GM18508 (cell line): Measurements from ENCODE around the gene SPOP.
"Not testable (repeated sequence)": the region's sequence is repeated elsewhere in the genome, so short reads cannot be mapped to it uniquely, and the experiment has no call there.

ENCODE experiments used
- ATAC-seq: cut with Tn5 transposase; IDR thresholded peaks from one replicate; pipeline ENCODE4 v1.9.1; 2021; ENCODE audit warnings: moderate number of reproducible peaks; ENCODE audit not compliant: insufficient read depth, unreplicated experiment

Gene SPOP

DNA sequence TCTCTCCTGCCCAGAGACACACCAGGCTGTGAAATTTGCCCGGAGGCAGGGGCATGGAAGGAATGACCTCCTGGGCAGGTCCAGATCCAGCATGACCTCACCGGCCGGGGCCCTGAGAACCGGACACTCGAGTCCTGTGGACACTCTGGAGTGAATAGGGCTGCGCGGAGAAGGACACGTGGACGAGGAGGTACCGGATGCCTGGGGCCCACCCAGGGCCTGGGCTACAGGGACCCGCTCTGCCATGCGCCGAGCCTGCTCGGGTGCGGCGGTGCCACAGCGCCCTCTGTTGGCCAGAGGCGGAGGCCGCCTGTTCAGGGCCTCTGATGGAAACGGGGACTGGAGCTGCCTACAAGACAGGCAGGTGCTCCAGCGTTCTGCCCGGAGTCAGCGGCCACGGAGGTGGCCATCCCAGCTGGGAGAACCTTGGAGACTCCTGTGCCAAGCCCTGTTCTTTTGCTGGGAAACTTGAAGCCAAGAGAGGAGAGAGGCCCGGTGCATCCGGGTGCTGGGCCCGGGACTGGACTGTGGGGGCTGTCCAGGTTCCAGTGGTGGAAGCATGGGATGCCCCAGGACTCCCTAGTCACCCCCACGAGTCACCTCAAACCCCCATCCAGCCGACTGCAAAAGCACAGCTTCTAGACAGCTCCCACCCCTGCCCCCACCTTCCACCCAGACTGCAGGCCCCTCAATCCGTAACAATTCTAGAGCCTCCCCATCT lies 121.5 kb downstream of the SPOP start:
- no peak for ATAC-seq

DNA sequence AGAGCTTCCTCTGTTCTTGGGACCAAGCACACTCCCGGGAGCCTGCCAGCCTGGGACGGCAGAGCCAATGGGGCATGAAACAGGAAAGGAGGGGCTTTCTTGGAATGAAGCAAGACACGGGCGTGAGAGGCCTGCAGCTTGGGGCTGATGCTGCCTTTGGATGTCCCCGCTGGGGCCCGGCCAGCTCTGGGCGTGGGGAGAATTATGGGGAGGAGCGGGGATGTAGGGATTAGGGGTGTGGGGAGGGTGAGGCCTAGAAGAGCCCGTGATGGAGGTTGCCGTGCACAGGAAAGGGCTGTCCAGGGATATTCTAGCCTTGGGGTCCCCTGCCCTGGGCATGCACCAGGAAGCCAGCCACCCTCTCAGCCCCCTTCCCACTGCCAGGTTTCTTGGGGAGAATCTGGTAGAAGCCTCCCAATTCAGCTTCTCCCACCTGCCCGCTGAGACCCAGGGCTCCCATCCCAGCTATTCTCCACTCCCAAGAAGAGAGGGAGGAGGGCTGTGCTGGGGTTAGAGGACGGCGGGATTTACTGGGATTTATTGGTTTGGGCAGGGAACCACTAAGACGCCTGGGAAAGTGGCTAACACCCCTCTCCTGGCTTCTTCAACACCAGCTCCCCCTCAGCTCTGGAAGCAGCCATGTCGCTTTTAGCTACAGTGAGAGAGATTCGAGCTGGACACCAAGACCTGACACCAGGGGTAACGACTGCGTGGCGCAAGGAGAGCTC lies 122.2 kb downstream of the SPOP start:
- ATAC-seq = no peak

DNA sequence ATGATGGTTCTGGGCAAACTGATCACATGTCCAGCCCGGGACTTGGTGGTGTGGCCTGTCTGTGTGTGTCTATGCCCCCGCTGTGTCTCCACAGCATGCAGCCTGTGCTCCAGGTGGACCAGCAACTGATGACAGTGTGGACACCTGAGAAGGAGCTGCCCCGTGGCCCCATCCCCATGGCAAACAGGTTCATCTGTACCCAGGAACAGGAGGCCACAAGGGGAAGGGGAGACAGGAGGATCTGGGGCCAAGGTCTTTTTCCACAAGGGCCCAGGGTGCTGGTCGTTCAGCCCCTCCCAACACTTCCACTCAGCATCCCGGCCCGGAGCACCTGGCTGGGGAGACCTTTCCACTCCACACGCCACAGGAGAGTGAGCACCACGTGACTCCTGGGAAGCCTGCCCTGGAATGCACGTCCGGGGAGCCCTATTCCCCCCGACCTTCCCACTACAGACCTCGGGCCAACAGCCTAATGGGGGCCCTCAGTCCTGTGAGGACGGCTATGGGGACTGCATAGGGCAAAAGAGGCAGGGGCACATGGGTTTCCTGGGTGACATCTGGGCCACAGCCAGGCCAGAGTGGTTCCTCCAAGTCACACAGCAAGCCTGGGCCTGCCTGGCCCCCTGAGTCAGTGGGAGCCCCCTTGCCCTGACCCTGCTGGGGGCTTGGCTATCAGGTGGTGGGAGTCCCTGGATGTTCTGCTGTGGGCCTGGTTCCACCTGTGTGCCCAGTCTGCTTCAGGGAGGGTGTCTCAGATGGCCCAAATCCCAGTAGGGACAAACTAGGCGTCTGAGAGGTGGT lies 123.0 kb downstream of the SPOP start:
- no peak for ATAC-seq

DNA sequence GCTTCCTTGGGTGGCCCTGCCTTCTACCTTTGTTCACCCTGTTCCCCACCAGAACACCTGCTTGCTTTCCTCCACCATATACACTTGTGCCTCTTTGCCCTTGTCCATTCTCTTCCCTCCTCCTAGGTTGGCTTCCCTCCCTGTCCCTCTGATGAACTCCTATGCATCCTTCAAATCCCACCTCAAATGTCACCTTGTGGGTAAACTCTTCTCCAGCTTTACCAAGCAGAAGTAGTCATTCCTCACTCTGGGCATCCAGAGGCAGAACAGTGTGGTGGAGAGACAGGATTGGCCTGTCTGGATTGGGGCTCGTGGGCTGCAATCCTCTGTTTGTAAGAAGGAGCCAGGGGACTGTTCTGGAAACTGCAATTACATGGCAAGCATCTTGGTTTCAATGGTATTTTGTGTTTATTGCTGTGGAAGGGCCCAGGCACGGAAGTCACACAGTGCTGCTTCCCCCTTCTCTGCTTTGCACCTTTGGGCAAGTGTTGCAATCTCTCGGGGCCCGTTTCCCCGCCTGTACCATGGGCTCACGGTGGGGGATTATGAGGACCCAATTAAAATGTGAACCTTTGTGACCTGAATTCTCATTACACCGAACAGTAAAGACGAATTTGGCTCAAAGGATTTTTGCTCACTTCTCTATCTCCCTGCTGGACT lies 124.1 kb downstream of the SPOP start:
- ATAC-seq = no peak

DNA sequence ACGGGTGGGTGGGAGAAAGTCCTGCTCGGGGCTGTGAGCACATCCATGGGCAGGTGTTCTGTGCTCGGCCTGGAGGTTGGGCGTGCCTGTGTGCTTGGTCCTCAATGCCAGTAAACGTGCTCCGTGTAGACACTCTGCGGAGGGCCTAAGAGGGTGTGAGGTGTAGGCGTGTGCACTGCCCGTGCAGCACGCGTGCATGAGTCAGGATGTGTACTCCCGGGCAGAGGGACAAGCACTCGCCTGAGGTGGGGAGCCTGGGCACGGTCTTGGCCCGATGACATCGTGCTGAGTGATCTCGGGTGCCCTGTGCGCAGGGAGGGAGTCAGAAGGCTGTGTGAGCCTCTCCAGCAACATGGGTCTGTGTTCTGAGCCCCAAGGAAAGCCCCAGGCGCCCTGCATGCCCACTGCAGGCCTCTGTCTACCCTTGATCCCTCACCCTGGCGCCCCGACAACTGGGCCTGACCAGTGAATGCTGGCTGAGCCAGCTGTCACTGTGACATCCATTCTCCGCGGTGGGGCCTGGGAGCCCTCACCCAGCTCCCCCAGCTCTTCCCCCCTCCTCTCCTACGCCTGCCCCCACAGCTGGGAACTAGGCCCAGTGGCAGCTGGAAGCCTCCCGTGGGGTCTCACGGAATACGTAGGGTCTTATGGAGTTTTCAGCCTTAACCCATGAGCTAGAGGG lies 125.7 kb downstream of the SPOP start:
- ATAC-seq = no peak

DNA sequence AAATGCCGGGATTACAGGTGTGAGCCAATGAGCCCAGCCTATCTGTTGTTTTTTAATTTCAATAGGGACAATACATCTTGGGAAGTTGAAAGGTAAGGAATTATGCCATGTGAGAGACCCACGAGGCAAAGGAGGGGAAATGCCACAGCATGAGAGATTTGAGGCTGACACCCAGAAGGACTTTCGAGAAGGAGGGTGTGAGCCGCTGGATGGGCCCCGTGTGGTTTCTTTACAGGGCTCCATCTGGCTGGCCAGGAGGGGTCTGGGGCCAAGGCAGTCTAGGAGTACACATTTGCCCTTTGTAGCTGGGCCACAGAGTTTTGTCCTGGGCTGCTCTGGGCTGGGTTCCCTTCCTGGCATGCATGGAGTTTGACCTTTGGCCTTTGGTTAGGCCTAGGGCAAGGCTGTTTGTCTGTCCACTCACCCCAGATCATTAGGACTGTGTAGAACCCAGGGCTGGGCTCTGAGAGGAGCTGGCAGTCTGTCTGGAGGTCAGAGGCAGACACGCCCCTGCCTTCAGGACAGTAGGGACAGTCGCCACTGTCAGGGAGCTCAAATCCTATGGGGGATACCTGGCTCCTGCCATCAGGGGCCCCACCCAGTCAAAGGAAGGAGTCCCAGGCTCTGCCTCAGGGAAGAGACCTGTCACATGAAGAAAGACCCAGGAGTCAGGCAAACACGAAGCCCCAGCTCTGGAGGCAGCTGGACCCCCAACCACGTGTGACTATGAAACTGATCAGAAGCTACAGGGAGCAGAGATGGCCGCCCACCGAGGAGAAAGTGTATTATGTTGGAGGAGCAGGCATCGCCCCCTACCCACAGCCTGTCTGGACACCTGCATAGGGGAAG lies 126.5 kb downstream of the SPOP start:
- no peak for ATAC-seq

DNA sequence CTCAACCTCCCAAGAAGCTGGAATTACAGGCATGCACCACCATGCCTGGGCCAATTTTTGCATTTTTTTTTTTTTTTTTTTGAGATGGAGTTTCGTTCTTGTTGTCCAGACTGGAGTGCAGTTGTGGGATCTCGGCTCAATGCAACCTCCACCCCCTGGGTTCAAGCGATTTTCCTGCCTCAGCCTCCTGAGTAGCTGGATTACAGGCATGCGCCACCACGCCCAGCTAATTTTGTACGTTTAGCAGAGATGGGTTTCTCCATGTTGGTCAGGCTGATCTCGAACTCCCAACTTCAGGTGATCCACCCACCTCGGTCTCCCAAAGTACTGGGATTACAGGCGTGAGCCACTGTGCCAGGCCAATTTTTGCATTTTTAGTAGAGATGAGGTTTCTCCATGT lies 127.1 kb downstream of the SPOP start:
- not testable (repeated sequence) for ATAC-seq

DNA sequence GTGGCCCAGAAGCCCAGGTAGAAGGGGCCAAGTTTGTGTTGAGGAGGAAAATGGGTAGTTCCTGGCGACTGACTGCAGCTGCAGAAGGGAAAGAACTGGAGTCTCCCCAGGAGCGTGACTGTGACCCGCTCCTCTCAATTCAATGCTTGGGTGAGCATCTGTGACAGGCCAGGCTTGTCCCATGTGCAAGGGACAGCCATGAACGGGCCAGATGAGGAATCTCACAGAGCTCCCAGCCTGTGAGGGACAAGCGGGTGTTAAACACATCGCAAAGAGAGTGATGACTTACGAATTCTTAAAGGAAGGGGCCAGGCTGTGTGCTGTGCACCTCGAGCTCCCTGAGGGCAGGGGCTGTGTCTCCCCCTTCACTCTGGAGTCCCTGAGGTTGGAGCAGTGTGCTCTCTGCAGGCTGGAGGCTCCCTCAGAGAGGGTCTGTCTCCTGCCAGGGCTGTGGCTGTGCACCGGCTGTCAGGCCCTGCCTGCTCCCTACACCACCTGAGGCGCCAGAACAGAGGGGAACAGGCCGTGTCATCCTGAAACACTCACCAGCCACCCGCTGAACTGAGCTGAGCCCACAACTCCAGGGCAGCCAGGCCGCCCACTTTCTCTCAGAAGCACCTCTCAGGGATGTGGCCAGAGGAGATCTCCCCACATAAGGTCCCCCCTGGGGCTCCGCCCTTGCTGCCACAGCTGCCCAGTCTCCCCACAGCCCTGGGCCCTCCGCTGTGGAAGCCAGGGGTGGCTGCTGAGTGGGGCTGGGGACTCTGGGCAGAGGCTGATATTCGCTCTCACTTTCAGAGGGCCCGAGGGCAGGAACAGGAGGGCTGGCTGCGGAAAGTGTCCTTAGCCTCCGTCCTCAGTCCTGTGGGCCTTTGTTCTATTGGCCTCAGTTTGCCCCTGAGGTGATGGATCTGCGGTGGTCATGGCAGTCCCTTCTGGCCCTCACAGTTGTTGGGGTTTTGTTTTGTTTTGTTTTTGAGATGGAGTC lies 127.9 kb downstream of the SPOP start:
- no peak for ATAC-seq

DNA sequence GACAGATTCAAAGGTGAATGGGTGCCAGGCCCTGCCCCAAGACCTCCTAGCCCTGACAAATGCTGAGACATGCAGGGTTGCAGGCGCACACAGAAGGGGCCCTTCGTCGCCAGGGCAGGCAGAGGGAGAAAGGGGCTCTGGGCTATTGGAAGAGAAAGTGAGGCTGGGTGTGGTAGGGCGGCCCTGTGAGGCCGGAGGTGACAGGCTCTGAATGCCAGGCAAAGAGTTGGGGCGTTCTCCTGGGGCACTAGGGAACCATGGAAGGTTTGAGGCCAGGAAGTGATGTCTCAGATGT lies 128.6 kb downstream of the SPOP start:
- ATAC-seq = no peak
